GM21529 (cell line): ENCODE data around the gene PKNOX2.

Experiments used
- ATAC-seq: cut with Tn5 transposase; IDR thresholded peaks from one replicate; pipeline ENCODE4 v1.9.1; 2021; ENCODE audit not compliant: unreplicated experiment

PKNOX2 gene

GRCh38 chr11:125401235-125401634 is 236.7 kb downstream of the PKNOX2 start:
- no peak for ATAC-seq

- no peak for ATAC-seq
Observed at GRCh38 chr11:125401746-125402145, 237.2 kb downstream of the PKNOX2 start.

- no peak for ATAC-seq
Observed at GRCh38 chr11:125402435-125402834, 237.9 kb downstream of the PKNOX2 start.

GRCh38 chr11:125404157-125404810 is 239.7 kb downstream of the PKNOX2 start:
- ATAC-seq, result no peak

GRCh38 chr11:125404811-125405790 is 240.6 kb downstream of the PKNOX2 start:
- ATAC-seq, result peak; percentile 94

GRCh38 chr11:125407046-125407445 is 242.5 kb downstream of the PKNOX2 start:
- ATAC-seq, result no peak

GRCh38 chr11:125408311-125408711 is 243.8 kb downstream of the PKNOX2 start:
- no peak for ATAC-seq

- ATAC-seq, result no peak
Observed at GRCh38 chr11:125410091-125410490, 245.5 kb downstream of the PKNOX2 start.

- ATAC-seq, result no peak
Observed at GRCh38 chr11:125412177-125412496, 247.6 kb downstream of the PKNOX2 start.

GRCh38 chr11:125412509-125412908 is 248.0 kb downstream of the PKNOX2 start:
- ATAC-seq, result no peak

GRCh38 chr11:125413226-125413625 is 248.7 kb downstream of the PKNOX2 start:
- no peak for ATAC-seq

- ATAC-seq, result no peak
Observed at GRCh38 chr11:125414121-125414520, 249.6 kb downstream of the PKNOX2 start.

GRCh38 chr11:125416981-125417935 is 252.7 kb downstream of the PKNOX2 start:
- no peak for ATAC-seq

GRCh38 chr11:125418396-125418795 is 253.8 kb downstream of the PKNOX2 start:
- no peak for ATAC-seq

- ATAC-seq, result no peak
Observed at GRCh38 chr11:125422681-125423080, 258.1 kb downstream of the PKNOX2 start.

- ATAC-seq, result no peak
Observed at GRCh38 chr11:125423247-125423849, 258.8 kb downstream of the PKNOX2 start.

- ATAC-seq, result no peak
Observed at GRCh38 chr11:125425601-125426000, 261.1 kb downstream of the PKNOX2 start.

GRCh38 chr11:125426818-125427528 is 262.4 kb downstream of the PKNOX2 start:
- ATAC-seq, result no peak

- ATAC-seq, result no peak
Observed at GRCh38 chr11:125428486-125429173, 264.1 kb downstream of the PKNOX2 start.
